Spleen (tissue), 11 donors: Measurements from ENCODE around the gene SPHK2. TPM values are rescaled to one million over a fixed set of nuclear protein-coding genes. Genes with fewer than 3 reads are reported as not detected.
"Not testable (repeated sequence)": the region's sequence is repeated elsewhere in the genome, so short reads cannot be mapped to it uniquely, and the experiment has no call there.

Experiments used
- DNase-seq: peaks from one replicate; pipeline ENCODE4 v3.0.0-alpha.2; 2020
- H3K27ac ChIP-seq, 8 donors: fragments of 200-600 bp; sonication (generic) in 7 of 8; 1 replicate in 4 of 8; 2 replicates in 4 of 8; pipeline versions ENCODE4 v1.5.0 to v1.8.0; 2016 to 2021; ENCODE audit warnings: inconsistent platforms in 4 of 8, mild to moderate bottlenecking in 4 of 8, moderate library complexity in 1 of 8
- H3K27me3 ChIP-seq, 7 donors: fragments of 200-600 bp; sonication (generic) in 6 of 7; replicated peaks in 1 of 7; 1 replicate in 4 of 7; 2 replicates in 3 of 7; pipeline versions ENCODE4 v1.5.0 to v1.8.0; 2016 to 2021; ENCODE audit warnings: inconsistent platforms in 3 of 7, mild to moderate bottlenecking in 1 of 7
- H3K36me3 ChIP-seq, 6 donors: fragments of 200-600 bp; sonication (generic) in 5 of 6; 1 replicate in 4 of 6; 2 replicates in 2 of 6; pipeline versions ENCODE4 v1.5.0 to v1.8.0; 2016 to 2021; ENCODE audit warnings: inconsistent platforms in 2 of 6
- H3K4me1 ChIP-seq, 6 donors: fragments of 200-600 bp; sonication (generic) in 5 of 6; 1 replicate in 3 of 6; 2 replicates in 3 of 6; pipeline versions ENCODE4 v1.5.0 to v1.8.0; 2016 to 2021; ENCODE audit warnings: inconsistent platforms in 3 of 6
- H3K4me3 ChIP-seq, 8 donors: fragments of 200-600 bp; sonication (generic) in 7 of 8; 1 replicate in 4 of 8; 2 replicates in 4 of 8; pipeline versions ENCODE4 v1.5.0 to v1.8.0; 2016 to 2021; ENCODE audit warnings: inconsistent platforms in 4 of 8, mild to moderate bottlenecking in 4 of 8, moderate library complexity in 2 of 8
- H3K9me3 ChIP-seq, 8 donors: fragments of 200-600 bp; sonication (generic) in 7 of 8; 1 replicate in 4 of 8; 2 replicates in 4 of 8; pipeline versions ENCODE4 v1.5.0 to v1.8.0; 2016 to 2021; ENCODE audit warnings: inconsistent platforms in 4 of 8
- CTCF ChIP-seq, 11 experiments: fragments of 200-600 bp in 7 of 11; fragments of 450-650 bp in 4 of 11; sonication (generic) in 4 of 11; IDR thresholded peaks in 8 of 11; conservative IDR thresholded peaks in 3 of 11; 1 replicate in 7 of 11; 2 replicates in 4 of 11; pipeline versions ENCODE4 v1.4.0 to v1.8.0; 2016 to 2021; ENCODE audit warnings: antibody characterized with exemption in 11 of 11, inconsistent platforms in 4 of 11, mild to moderate bottlenecking in 1 of 11
- POLR2A ChIP-seq, 3 donors: fragments of 450-650 bp; IDR thresholded peaks; one replicate each; pipeline ENCODE4 v1.5.1; 2017; ENCODE audit warnings: antibody characterized with exemption in 3 of 3, mild to moderate bottlenecking in 1 of 3
- POLR2AphosphoS5 ChIP-seq, 3 donors: sonication (generic); formaldehyde crosslinking; IDR thresholded peaks; one replicate each; pipeline ENCODE4 v1.5.1; 2017; ENCODE audit warnings: antibody characterized with exemption in 3 of 3
- WGBS, 5 donors: extraction: QIAGEN DNeasy Blood & Tissue Kit in 3 of 5; methylation state at CpG; one replicate each; pipeline versions ENCODE4 v1.1.5 to v1.1.7; 2013 to 2018; 5-methylcytosine and 5-hydroxymethylcytosine counted together
- intact Hi-C: fragments of 100-400 bp; cut with DNase I; formaldehyde crosslinking; loops from one replicate; pipeline ENCODE4 v1.15.0; 2023; ENCODE audit warnings: low total_unique reads
- polyA plus RNA-seq, 3 donors: library from polyadenylated mRNA; stranded (reverse); fragments of 200-250 nt; gene quantifications; one replicate each; pipeline ENCODE4 v1.2.1, GENCODE V29; 2013
- total RNA-seq, 7 donors: library from RNA; depleted of rRNA in 3 of 7; stranded (reverse); fragments of >200 nt in 3 of 7; fragmentation: NEBNext Ultra II Directional in 4 of 7; extraction: Animal tissue kit (Norgen Biotek cat#: 25700) in 4 of 7; gene quantifications; one replicate each; pipeline versions ENCODE4 v1.1.0 to v1.2.1, GENCODE V29; 2016 to 2021
- donor health status: healthy with polysubstance abuse.
- donor health status: DM: no; HTN: no; CAD: no; lungs with moderate emphysema.
- donor health status: DM: no; HTN: no; CAD: no.
- donor health status: Bipolar disorder and iron deficiency.
- donor health status: healthy.
- donor health status: DM: no; HTN: no; CAD: no.
- donor health status: DM: yes; HTN: yes; CAD: no.

The SPHK2 gene
- total and polyA plus RNA-seq, 10 donors: 7.9 to 26.5 (median 21.3) TPM

- no peak for TF ChIP-seq POLR2A (IDR thresholded peaks at IDR 0.05)
- no peak for TF ChIP-seq CTCF (IDR thresholded peaks at IDR 0.05 in 8 of 11, conservative IDR thresholded peaks at IDR 0.05 in 3 of 11)
- TF ChIP-seq POLR2AphosphoS5 (IDR thresholded peaks at IDR 0.05): peak; percentile 9 to 72 (median 44)
- WGBS, 5 donors: 68 to 73% (median 70%) methylated on average over 27 to 48 of the region's 48 CpGs
- Histone ChIP-seq H3K27ac (peak overlapping the region; percentile 44 to 94 (median 80)), H3K4me3 (peak overlapping the region in 2 of 8 donors; percentile 17 to 38), H3K9me3 (no peaks in the 10 kb centered on the region), H3K27me3 (no peaks in the 10 kb centered on the region), H3K36me3 (peaks cover 0 to 79% (median 42%) of the 10 kb centered on the region in 6 donors), H3K4me1 (peaks cover 38 to 96% (median 51%) of the 10 kb centered on the region in 6 donors)
- DNase-seq: peak; percentile 82
- intact Hi-C loops: no loop called here
Measured at GRCh38 chr19:48629599-48630295, 10.4 kb downstream of the SPHK2 start.

- peak overlapping the region; percentile 44 to 94 (median 80) for H3K27ac ChIP-seq
- TF ChIP-seq POLR2AphosphoS5 (IDR thresholded peaks at IDR 0.05) (peak; percentile 63 to 87 (median 84)), POLR2A (IDR thresholded peaks at IDR 0.05) (no peak), CTCF (IDR thresholded peaks at IDR 0.05 in 8 of 11, conservative IDR thresholded peaks at IDR 0.05 in 3 of 11) (peak in 3 of 11 experiments; percentile 7 to 20 (median 14))
- no peaks in the 10 kb centered on the region for H3K27me3 ChIP-seq
- peaks cover 0 to 79% (median 42%) of the 10 kb centered on the region in 6 donors for H3K36me3 ChIP-seq
- peak overlapping the region in 2 of 8 donors; percentile 17 to 38 for H3K4me3 ChIP-seq
- WGBS, 5 donors: 30 to 45% (median 39%) methylated on average over 42 to 47 of the region's 47 CpGs
- H3K9me3 ChIP-seq: no peaks in the 10 kb centered on the region
- intact Hi-C loops: no loop called here
- H3K4me1 ChIP-seq: peaks cover 43 to 96% (median 56%) of the 10 kb centered on the region in 6 donors
- DNase-seq: peak; percentile 91
Measured at GRCh38 chr19:48630296-48631063, 11.2 kb downstream of the SPHK2 start.

GRCh38 chr19:48631225-48631624 is 11.9 kb downstream of the SPHK2 start:
- Histone ChIP-seq H3K27me3 (no peaks in the 10 kb centered on the region), H3K27ac (peak overlapping the region in 7 of 8 donors; percentile 44 to 94 (median 81)), H3K4me1 (peaks cover 43 to 96% (median 60%) of the 10 kb centered on the region in 6 donors), H3K36me3 (peaks cover 0 to 72% (median 40%) of the 10 kb centered on the region in 6 donors), H3K4me3 (peak overlapping the region in 1 of 8 donors; percentile 38), H3K9me3 (no peaks in the 10 kb centered on the region)
- WGBS, 5 donors: 25 to 81% (median 70%) methylated on average over 1 to 3 of the region's 3 CpGs
- TF ChIP-seq POLR2AphosphoS5 (IDR thresholded peaks at IDR 0.05): no peak
- no peak for TF ChIP-seq POLR2A (IDR thresholded peaks at IDR 0.05)
- TF ChIP-seq CTCF (IDR thresholded peaks at IDR 0.05 in 8 of 11, conservative IDR thresholded peaks at IDR 0.05 in 3 of 11): no peak
- intact Hi-C loops: no loop called here
- DNase-seq: no peak

- H3K4me3 ChIP-seq, DNase-seq, H3K9me3 ChIP-seq, intact Hi-C loops, H3K27me3 ChIP-seq: not testable (repeated sequence)
- WGBS, 5 donors: 90 to 95% (median 94%) methylated on average over 11 of the region's 11 CpGs
- H3K4me1 ChIP-seq: peaks cover 43 to 97% (median 65%) of the 10 kb centered on the region in 6 donors
- peaks cover 0 to 61% (median 39%) of the 10 kb centered on the region in 6 donors for H3K36me3 ChIP-seq
- peak overlapping the region in 7 of 8 donors; percentile 20 to 98 (median 94) for H3K27ac ChIP-seq
Measured at GRCh38 chr19:48632286-48632685, 13.0 kb downstream of the SPHK2 start.
